Prostate gland (tissue), 2 donors: ENCODE data around the gene ZC2HC1C.

Source experiments
- POLR2A ChIP-seq: fragments of 450-650 bp; IDR thresholded peaks from one replicate; pipeline ENCODE4 v1.6.1; 2016; ENCODE audit warnings: antibody characterized with exemption, mild to moderate bottlenecking
- POLR2AphosphoS5 ChIP-seq: sonication (generic); formaldehyde crosslinking; IDR thresholded peaks from one replicate; pipeline ENCODE4 v1.6.1; 2017; ENCODE audit warnings: antibody characterized with exemption
- TF ChIP-seq, protein P1 (sequence below), 4 experiments: fragments of 200-600 bp in 2 of 4; fragments of 450-650 bp in 2 of 4; sonication (generic) in 2 of 4; IDR thresholded peaks; 1 replicate in 3 of 4; 2 replicates in 1 of 4; pipeline ENCODE4 v1.5.1; 2016 to 2019; ENCODE audit warnings: antibody characterized with exemption in 4 of 4, mild to moderate bottlenecking in 2 of 4, moderate library complexity in 2 of 4

DNA sequence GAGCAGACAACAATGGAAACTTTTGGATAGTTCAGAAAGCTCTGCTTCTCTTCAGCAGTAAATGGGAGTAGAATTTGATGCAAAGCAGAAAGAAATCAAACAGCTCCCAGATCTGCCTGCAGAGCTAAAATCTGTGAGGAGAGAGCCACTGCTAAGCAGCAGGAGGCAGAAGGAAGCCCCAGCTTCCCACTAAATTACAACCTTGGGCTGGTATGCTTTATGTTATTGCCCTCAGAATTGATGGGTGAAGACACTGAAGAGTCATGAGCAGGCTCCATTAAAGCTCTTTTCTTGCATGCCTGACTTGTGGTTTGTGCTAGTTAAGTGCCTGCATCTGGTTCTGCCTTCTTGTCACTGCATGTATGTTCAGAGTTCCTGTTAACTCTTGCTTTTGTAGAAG lies 8.4 kb downstream of the ZC2HC1C start:
- TF ChIP-seq, protein P1, sequence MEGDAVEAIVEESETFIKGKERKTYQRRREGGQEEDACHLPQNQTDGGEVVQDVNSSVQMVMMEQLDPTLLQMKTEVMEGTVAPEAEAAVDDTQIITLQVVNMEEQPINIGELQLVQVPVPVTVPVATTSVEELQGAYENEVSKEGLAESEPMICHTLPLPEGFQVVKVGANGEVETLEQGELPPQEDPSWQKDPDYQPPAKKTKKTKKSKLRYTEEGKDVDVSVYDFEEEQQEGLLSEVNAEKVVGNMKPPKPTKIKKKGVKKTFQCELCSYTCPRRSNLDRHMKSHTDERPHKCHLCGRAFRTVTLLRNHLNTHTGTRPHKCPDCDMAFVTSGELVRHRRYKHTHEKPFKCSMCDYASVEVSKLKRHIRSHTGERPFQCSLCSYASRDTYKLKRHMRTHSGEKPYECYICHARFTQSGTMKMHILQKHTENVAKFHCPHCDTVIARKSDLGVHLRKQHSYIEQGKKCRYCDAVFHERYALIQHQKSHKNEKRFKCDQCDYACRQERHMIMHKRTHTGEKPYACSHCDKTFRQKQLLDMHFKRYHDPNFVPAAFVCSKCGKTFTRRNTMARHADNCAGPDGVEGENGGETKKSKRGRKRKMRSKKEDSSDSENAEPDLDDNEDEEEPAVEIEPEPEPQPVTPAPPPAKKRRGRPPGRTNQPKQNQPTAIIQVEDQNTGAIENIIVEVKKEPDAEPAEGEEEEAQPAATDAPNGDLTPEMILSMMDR (IDR thresholded peaks at IDR 0.05) = no peak
- no peak for TF ChIP-seq POLR2A
- TF ChIP-seq POLR2AphosphoS5 = no peak
